Measurements from ENCODE around the gene GOPC.

GRCh38 chr6:117550078-117550600, 52.2 kb downstream of the GOPC start:
- no peak for TF ChIP-seq CTCF (IDR thresholded peaks at IDR 0.05; ENCODE audit: low read depth, low read length)
- TF ChIP-seq EZH2phosphoT487 (IDR thresholded peaks at IDR 0.05; ENCODE audit: low read depth), result no peak

Data from OCI-LY3 (cell line).